ENCODE data around the gene C1QL3.

GRCh38 chr10:16544099-16544498 lies 22.4 kb upstream of the C1QL3 start:
- no peak for TF ChIP-seq POLR2A (IDR thresholded peaks at IDR 0.05)
- TF ChIP-seq, protein P1, sequence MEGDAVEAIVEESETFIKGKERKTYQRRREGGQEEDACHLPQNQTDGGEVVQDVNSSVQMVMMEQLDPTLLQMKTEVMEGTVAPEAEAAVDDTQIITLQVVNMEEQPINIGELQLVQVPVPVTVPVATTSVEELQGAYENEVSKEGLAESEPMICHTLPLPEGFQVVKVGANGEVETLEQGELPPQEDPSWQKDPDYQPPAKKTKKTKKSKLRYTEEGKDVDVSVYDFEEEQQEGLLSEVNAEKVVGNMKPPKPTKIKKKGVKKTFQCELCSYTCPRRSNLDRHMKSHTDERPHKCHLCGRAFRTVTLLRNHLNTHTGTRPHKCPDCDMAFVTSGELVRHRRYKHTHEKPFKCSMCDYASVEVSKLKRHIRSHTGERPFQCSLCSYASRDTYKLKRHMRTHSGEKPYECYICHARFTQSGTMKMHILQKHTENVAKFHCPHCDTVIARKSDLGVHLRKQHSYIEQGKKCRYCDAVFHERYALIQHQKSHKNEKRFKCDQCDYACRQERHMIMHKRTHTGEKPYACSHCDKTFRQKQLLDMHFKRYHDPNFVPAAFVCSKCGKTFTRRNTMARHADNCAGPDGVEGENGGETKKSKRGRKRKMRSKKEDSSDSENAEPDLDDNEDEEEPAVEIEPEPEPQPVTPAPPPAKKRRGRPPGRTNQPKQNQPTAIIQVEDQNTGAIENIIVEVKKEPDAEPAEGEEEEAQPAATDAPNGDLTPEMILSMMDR (IDR thresholded peaks at IDR 0.05) = no peak

All from uterus (tissue), 2 donors.